T-helper 1 cell treated with Interleukin-12 subunit alpha and Interleukin-12 subunit beta and Interleukin-4 antibody, amounts not matched to agents 30 μg/mL and 1 μg/mL, for 36 hours (primary cell): ENCODE data around the gene PTPRD.

Source experiments
- H3K27ac Mint-ChIP-seq: one replicate; pipeline ENCODE4 v1.8.0; 2021; ENCODE audit warnings: mild to moderate bottlenecking, mixed read lengths
- H3K27me3 Mint-ChIP-seq: one replicate; pipeline ENCODE4 v1.8.0; 2021; ENCODE audit warnings: low read depth, mixed read lengths
- H3K36me3 Mint-ChIP-seq: one replicate; pipeline ENCODE4 v1.8.0; 2021; ENCODE audit warnings: low read depth, mixed read lengths
- H3K4me1 Mint-ChIP-seq: one replicate; pipeline ENCODE4 v1.8.0; 2021; ENCODE audit warnings: low read depth, mixed read lengths
- H3K4me3 Mint-ChIP-seq: one replicate; pipeline ENCODE4 v1.8.0; 2021; ENCODE audit warnings: mild to moderate bottlenecking, moderate library complexity, mixed read lengths
- H3K9me3 Mint-ChIP-seq: one replicate; pipeline ENCODE4 v1.8.0; 2021; ENCODE audit warnings: mixed read lengths

Gene PTPRD

DNA sequence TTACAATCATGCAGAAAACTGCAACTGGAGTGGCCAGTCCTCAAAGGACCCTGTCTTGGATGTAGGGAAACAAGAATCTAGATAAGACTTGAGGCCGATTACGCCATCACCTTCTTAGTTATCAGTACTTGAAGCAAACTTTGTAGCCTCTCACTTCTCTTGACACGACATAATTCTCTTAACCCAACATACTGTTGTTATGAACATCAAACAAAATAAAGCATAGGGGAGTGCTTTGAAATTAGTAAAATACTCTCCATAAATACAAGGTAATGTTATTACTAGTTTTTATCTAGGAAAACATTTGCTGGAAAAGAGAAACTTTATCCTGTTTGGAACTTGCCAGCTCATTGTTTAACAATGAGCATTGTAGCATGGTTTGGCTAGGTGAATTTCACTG, 2238.3 kb downstream of the PTPRD start:
- H3K27ac Mint-ChIP-seq = no peak overlapping the region
- no peaks in the 10 kb centered on the region for H3K27me3 Mint-ChIP-seq
- no peak overlapping the region for H3K4me3 Mint-ChIP-seq
- H3K9me3 Mint-ChIP-seq = no peaks in the 10 kb centered on the region
- no peaks in the 10 kb centered on the region for H3K4me1 Mint-ChIP-seq
- no peaks in the 10 kb centered on the region for H3K36me3 Mint-ChIP-seq

DNA sequence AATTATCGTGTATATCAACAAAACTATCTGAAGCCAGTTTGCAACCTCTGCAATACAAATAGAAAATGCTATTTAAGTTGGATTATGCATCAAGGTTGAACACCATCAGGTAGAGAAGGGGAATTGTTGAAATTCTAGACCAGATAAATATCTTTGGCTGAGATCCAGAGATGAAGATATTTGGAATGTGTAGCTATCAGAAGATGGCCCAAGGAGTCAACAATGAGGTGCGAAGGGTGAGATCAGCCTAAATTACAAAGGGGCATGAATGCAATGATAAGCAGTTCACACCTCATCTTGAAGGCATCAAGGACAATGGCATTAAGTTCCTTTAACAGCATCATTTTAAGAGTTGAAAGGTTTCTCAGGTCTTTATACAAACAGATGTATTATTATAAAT, 2241.1 kb downstream of the PTPRD start:
- Mint-ChIP-seq H3K36me3 (no peaks in the 10 kb centered on the region), H3K27ac (no peak overlapping the region), H3K9me3 (no peaks in the 10 kb centered on the region), H3K4me3 (no peak overlapping the region), H3K4me1 (no peaks in the 10 kb centered on the region), H3K27me3 (no peaks in the 10 kb centered on the region)

DNA sequence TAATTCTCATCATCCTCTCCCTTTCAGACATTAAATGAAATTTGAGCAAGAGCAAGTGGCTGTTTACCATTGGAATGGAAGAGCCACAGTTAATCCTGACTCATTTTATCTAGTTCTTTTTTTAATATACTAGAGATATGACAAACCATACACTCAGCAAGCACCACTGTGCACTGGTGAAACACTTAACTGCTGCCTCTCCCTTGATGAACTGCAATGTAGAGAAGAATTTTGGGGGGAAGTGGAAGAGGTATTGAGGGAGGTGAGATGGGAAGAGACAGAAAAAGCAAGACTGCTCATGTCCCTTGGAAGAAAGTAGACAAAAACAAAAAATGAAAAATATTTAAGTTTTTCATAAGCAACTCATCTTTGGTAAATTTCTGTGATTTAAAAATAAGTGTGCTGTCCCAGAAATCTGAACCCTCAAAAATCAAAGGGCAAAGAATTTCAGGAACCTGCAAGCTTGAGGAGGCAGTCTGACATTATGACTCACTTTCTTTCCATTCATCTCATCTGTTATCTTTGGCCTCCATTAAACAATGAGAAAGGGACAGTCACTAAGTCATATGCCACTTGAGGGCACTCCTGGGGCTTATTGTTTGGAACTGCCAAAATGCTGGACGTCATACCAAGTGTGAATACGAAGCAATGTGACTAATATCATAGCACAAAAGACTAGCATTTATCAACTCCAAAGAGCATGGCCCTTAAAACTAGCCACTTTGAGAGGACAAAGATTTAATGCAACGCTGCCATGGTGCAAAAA, 2246.5 kb downstream of the PTPRD start:
- Mint-ChIP-seq H3K4me3 (no peak overlapping the region), H3K9me3 (no peaks in the 10 kb centered on the region), H3K27me3 (no peaks in the 10 kb centered on the region), H3K36me3 (no peaks in the 10 kb centered on the region), H3K27ac (no peak overlapping the region), H3K4me1 (no peaks in the 10 kb centered on the region)

DNA sequence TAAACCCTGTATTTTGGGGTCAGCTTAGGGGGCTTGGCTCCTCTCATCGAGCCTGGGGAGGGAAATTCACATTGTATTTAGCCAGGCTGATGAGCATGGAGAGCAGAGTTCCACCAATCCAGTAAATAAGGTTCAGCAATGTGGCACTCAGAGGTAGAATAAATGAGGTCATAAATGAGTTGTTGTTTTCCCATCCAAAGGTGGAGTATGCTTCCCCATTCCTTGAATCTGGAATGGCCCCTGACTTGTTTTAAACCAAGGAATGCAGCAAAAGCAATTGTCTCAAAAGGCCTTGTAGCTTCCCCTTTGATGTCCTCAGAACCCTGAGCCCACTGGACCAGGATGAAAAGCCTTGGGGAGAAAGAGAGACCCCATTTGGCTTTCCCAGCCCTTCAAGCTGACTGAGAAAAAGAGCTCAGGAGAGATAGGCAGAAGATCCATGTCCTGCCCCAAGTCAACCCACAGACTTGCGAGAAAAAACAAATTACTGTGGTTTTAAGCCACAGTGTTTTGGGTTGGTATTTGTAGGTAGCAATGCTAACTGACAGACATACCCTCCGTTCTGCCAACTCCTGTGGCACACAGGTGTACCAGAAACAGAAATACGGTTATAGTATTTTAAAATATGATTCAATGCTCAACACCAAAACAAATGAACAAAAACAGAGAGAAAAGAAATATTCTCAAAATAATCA, 2247.2 kb downstream of the PTPRD start:
- no peaks in the 10 kb centered on the region for H3K9me3 Mint-ChIP-seq
- H3K36me3 Mint-ChIP-seq = no peaks in the 10 kb centered on the region
- no peak overlapping the region for H3K4me3 Mint-ChIP-seq
- no peak overlapping the region for H3K27ac Mint-ChIP-seq
- no peaks in the 10 kb centered on the region for H3K4me1 Mint-ChIP-seq
- H3K27me3 Mint-ChIP-seq = no peaks in the 10 kb centered on the region

DNA sequence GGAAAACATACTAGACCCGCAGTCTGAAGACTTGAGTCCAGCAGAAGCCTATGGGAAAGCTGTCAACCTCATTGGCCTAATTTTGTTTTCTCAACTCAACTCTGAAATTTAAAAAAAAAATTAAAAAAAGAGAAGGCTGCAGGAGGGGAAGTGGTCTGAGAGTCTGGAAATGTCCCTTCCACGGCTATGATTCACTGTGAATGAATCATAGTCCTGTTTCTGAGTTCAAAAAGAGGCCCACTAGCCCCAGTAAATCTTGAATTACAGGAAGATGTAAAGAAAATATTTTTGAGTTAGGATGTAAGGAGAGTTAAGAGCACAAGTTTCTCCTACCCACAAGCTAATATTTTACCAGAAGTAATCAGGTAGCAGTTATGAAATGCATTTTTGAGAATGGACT, 2247.8 kb downstream of the PTPRD start:
- Mint-ChIP-seq H3K36me3 (no peaks in the 10 kb centered on the region), H3K4me1 (no peaks in the 10 kb centered on the region), H3K4me3 (no peak overlapping the region), H3K9me3 (no peaks in the 10 kb centered on the region), H3K27me3 (no peaks in the 10 kb centered on the region), H3K27ac (no peak overlapping the region)

DNA sequence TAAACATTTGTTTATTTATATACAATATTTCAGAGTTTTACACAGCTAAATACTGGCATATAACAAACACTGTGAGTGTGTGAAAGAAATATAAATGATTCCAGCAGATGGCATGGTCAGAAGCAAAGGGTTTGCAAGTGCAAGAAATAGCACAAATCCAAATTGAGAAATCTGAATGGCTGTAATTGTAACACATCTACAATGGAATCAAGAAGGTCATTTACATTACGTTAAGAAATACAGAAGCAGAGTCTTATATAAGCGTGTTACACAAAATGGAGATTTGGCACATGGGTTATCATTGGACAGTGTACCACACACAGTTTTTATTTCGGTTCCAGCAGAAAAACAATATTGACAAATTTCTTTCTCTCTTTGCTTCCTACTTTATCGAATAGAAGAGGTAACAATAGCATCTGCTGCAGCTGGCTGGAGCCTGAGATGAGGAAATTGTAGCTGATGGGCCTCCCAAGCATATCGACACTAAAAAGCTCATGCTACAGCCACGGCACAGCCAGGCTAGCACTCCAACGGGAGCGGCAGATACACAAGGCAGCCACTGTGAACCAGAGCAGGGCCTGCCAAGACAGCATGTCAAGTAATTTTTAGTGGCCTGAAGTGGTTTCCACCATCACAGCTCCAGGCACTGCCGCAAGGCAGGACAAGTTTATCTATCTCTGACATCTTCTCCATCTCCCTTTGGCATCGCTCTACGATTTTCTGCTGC, 2248.6 kb downstream of the PTPRD start:
- no peaks in the 10 kb centered on the region for H3K27me3 Mint-ChIP-seq
- no peak overlapping the region for H3K27ac Mint-ChIP-seq
- H3K9me3 Mint-ChIP-seq = no peaks in the 10 kb centered on the region

DNA sequence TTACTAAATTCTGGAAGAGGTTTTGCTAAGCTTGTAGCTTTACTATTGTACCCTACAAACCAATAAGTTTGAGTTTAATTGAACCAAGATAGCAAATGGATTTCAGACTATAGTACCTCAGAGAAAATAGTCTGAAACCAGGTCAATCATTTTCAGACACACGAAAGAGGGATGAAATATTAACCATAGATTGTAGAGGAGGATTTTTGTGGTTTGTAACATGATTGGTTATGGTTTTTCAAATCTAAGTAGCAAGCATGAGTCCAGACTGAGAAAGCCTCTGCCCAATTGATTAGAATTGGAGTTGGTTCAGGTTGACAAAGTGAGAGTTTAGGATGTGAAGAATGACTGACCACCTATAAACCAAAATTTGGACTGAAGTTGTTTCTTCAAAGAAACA, 2250.6 kb downstream of the PTPRD start:
- no peak overlapping the region for H3K27ac Mint-ChIP-seq
- no peaks in the 10 kb centered on the region for H3K4me1 Mint-ChIP-seq
- H3K4me3 Mint-ChIP-seq = no peak overlapping the region
- no peaks in the 10 kb centered on the region for H3K27me3 Mint-ChIP-seq
- H3K36me3 Mint-ChIP-seq = no peaks in the 10 kb centered on the region
- H3K9me3 Mint-ChIP-seq = no peaks in the 10 kb centered on the region

More for the DNA sequence above, 2248.6 kb downstream of the PTPRD start:
- H3K4me3 Mint-ChIP-seq = no peak overlapping the region
- H3K4me1 Mint-ChIP-seq = no peaks in the 10 kb centered on the region
- H3K36me3 Mint-ChIP-seq = no peaks in the 10 kb centered on the region

DNA sequence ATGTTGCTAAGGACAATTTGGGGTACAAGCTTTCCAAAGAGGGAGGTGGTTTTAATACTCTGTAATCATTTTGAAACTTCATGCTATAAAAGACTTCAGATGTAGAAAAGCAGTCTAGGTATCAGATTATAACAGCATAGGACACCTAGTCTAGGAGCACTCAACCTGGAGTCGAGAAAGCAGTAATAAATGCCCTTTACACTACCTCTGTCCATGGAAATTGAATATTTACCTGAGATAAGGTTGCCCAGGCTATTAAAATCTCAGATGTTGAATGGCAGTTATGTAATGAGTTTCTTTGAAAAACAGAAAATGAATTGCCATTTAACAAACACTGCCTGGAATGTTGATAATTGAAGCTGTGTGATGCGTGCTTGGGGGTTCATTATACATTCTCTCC, 2251.4 kb downstream of the PTPRD start:
- H3K4me3 Mint-ChIP-seq = no peak overlapping the region
- H3K27ac Mint-ChIP-seq = no peak overlapping the region
- no peaks in the 10 kb centered on the region for H3K27me3 Mint-ChIP-seq
- no peaks in the 10 kb centered on the region for H3K4me1 Mint-ChIP-seq
- H3K36me3 Mint-ChIP-seq = no peaks in the 10 kb centered on the region
- no peaks in the 10 kb centered on the region for H3K9me3 Mint-ChIP-seq

DNA sequence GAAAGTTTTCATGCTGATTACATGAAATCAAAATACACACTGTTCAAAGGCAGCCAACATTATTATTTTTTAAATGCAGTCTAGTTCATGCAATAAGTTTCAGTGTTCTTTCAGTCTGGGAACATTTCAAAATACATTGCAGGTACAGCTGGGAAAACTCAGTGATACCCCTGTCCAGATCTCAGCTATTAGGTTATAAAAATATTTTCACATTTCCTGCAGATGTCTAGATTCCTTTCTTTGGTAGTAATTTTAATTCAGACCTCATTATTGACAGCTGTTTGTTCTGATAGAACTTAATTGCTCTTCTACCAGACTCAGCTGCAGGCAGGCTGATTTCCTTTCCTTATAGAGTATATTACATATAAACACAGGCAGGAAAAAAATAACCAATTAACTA, 2256.4 kb downstream of the PTPRD start:
- no peaks in the 10 kb centered on the region for H3K36me3 Mint-ChIP-seq
- no peak overlapping the region for H3K27ac Mint-ChIP-seq
- H3K4me3 Mint-ChIP-seq = no peak overlapping the region
- no peaks in the 10 kb centered on the region for H3K27me3 Mint-ChIP-seq
- no peaks in the 10 kb centered on the region for H3K4me1 Mint-ChIP-seq
- no peaks in the 10 kb centered on the region for H3K9me3 Mint-ChIP-seq

DNA sequence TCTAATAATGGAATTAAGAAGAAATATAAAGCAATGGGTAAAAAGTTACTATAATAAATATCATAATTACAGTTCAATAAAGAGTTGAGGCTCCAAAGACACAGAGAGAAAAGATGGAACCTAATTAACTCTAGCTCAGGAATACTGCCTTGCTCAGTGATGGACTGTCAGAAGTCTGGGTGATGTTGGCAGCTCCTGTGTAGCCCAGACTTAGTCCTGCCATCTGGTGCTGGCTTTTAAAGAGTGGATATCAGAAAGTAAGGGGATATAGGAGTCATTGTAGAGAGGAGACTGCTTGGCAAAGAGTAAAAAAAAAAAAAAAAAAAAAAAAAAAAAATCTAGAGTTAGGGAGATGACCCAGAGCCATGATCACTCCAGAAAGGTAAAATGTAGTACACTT, 2261.4 kb downstream of the PTPRD start:
- no peaks in the 10 kb centered on the region for H3K9me3 Mint-ChIP-seq
- no peak overlapping the region for H3K27ac Mint-ChIP-seq
- no peaks in the 10 kb centered on the region for H3K36me3 Mint-ChIP-seq
- H3K4me1 Mint-ChIP-seq = no peaks in the 10 kb centered on the region
- no peak overlapping the region for H3K4me3 Mint-ChIP-seq
- H3K27me3 Mint-ChIP-seq = no peaks in the 10 kb centered on the region

DNA sequence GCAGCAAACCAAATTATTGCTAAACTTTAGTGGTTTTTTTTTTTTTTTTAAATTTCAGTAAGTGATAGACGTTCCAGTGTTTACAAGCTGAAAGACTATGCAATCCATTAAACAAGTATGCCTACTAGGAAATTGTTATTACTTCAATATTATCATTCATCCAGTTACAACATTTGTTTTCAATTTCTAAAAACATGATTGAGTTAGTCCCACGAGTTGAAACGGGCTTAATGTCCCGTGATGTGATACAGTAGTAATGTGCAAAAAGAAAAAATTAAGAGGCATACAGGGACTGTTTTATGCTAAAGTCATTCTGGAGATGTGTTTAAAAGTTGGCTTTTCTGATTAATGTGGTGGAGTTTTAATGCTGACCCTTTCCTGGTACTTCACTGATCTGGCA, 2262.9 kb downstream of the PTPRD start:
- Mint-ChIP-seq H3K27ac (no peak overlapping the region), H3K27me3 (no peaks in the 10 kb centered on the region), H3K9me3 (no peaks in the 10 kb centered on the region), H3K36me3 (no peaks in the 10 kb centered on the region), H3K4me3 (no peak overlapping the region), H3K4me1 (no peaks in the 10 kb centered on the region)

DNA sequence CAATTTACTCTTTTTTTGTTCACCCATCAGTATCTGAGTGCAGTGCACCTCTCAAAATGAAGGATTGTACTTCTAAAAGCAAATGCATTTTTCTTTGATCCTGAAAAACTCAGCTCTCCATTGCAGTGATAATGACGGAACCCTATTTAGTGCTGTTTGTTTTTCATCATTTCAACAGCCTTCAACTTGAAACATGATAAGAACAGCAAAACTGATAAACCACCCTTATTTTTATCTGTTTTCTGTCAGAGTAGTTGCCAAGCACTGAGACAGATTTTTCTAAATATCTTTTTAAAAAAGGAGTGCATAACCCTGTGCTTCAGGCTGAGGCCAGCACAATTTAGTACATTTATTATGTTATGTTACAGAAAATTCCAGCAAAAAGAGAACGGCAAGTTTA, 2263.4 kb downstream of the PTPRD start:
- Mint-ChIP-seq H3K4me3 (no peak overlapping the region), H3K36me3 (no peaks in the 10 kb centered on the region), H3K4me1 (no peaks in the 10 kb centered on the region), H3K27ac (no peak overlapping the region), H3K9me3 (no peaks in the 10 kb centered on the region), H3K27me3 (no peaks in the 10 kb centered on the region)

DNA sequence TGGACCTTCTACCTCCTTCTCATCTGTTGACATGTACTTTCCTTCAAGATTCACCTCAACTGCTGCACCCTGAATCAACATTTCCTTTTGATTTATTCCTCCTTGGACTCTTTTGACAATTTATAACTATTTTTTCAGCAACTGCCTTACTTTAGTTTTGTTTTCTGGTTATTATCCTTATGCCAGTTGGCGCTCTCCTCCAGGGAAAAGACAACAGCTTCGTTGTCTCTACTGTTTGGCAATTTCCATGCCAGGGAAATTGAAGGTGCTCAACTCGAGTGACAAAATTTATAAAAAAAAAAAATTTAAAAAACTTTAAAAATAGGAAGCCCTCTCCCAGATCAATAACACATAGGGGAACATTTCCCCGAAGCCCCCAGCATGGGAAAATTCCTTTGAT, 2264.0 kb downstream of the PTPRD start:
- no peaks in the 10 kb centered on the region for H3K27me3 Mint-ChIP-seq

DNA sequence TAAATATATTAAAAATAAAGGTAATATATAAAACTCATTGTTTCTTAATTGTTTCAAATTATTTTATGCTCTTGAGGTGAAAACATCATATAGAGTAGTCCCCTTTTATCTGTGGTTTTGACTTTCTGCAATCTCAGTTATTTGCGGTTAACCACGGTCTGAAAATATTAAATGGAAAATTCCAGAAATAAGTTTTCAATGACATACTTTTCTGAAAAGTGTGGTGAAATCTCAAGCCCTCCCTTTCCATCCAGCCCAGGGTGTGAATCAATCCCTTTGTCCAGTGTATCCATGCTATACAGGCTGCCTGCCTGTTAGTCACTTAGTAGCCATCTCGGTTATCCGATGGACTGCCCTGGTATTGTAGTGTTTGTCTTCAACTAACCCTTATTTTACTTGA, 2266.5 kb downstream of the PTPRD start:
- Mint-ChIP-seq H3K4me3 (no peak overlapping the region), H3K4me1 (no peaks in the 10 kb centered on the region), H3K36me3 (no peaks in the 10 kb centered on the region), H3K9me3 (no peaks in the 10 kb centered on the region), H3K27ac (no peak overlapping the region), H3K27me3 (no peaks in the 10 kb centered on the region)

More for the DNA sequence above, 2264.0 kb downstream of the PTPRD start:
- Mint-ChIP-seq H3K4me1 (no peaks in the 10 kb centered on the region), H3K27ac (no peak overlapping the region), H3K4me3 (no peak overlapping the region), H3K9me3 (no peaks in the 10 kb centered on the region), H3K36me3 (no peaks in the 10 kb centered on the region)
